Dermis blood vessel endothelial cell (primary cell): ENCODE results near the gene FOXA3. TPM values are rescaled to one million over a fixed set of nuclear protein-coding genes. Genes with fewer than 3 reads are reported as not detected.
A peak's percentile ranks its signal among the peaks of the same experiment; 100 is the strongest.

Experiments
- DNase-seq: peaks from one replicate; pipeline ENCODE4 v3.0.0; 2010
- total RNA-seq: library from RNA; depleted of rRNA; stranded (reverse); fragments of >200 nt; gene quantifications from 2 replicates; pipeline ENCODE4 v1.2.3, GENCODE V29; 2014

The FOXA3 gene
- total RNA-seq, 1 donor from 2014 or later = not detected

- DNase-seq = no peak
These were observed 33.2 kb downstream of the FOXA3 start for GRCh38 chr19:45897261-45897812.

- no peak for DNase-seq
These were observed 35.1 kb downstream of the FOXA3 start for GRCh38 chr19:45899253-45899652.

DNA sequence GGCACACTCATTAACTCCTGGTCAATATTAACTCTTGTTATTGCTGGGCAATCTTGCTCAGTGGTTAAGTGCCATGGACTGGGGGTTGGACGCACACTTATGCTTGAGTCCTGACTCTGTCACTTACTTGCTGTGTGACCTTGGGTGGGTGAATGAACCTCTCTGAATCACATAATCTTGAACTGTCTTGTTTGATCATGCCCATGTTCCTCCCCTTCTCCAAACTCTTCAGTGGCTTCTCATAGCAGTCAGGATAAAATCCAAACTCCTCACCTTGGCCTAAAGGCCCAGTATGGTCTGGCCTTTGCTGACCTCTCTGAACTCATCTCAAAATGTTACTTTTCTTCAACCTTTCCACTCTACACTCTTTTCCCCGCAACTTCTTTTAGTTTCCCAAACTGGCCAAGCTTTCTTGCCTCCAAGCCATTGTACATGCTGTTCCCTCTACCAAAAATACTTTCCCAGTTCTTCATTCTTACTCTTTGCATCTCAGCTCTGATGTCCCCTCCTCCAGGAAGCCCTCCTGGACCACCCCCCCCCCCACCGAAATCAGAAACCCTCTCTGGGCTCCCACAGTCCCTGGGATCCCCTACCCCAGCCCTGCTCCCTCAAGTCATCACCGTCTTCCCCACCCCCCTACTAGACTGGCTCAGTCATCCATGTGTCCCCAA, 35.9 kb downstream of the FOXA3 start:
- DNase-seq = no peak

- DNase-seq = no peak
These were observed 36.8 kb downstream of the FOXA3 start for GRCh38 chr19:45900738-45901431.

DNA sequence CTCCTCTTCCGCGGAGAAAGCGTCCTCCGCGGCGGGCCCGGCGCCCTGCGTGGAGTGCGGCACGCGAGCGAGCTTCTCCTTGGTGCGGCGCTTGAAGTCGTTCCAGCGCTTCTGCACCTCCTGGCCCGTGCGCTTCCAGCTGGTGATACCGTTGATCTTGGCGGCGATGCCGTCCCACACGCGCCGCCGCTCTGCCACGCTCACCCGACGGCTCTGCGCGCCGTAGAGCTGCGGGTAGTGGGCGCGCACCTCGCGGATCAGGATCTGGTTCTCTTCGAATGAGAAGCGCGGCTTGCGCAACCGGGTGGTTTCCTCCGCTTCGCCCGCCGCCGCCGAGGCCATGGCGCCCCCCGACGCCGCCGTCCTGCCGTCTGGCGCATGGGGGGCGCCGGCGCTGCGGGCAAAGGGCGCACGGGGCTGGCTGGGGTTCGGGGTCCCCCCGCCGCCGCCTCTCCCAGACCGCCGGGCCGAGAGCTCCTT, 37.3 kb downstream of the FOXA3 start:
- DNase-seq = peak; percentile 47

DNA sequence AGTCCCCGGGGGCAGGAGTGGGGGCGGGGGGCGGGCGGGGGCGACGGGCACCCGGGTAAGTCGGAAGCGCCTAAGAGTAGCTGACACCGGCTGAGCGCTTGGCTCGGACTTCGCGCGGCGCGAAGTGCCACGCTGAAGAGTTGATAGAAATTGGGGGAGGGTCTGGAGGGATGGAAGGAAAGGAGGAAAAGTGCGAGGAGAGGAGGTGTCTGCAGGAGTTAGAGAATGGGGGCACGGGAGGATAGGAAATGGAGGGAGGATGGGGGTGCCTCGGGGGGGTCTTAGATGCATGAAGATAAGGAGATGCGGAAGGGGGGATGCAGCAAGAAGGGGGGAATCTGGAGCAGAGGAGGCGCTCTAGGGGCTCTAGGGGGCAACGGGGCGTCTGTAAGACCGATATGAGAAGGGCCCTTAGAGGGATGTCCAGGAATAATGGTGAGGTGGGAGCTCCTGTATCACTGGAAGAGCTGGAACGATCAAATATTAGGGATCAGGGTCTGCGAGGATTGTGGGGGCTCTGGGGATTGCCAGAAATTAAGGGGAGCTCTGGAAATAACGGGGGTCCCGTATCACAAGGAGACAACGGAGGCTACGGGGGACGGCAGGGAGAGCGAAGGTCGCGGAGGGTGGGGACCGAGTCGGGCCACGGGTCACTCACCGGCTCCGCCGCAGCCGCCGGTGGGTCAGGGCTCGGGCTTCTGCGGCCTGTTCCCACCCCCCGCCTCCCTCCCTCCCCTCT, 38.0 kb downstream of the FOXA3 start, which contains the start of gene MYPOP:
Gene MYPOP, minus strand, starts transcription at position 702 of the 739 bp plus-strand sequence. CDS start 840 bp downstream, outside the sequence.
- DNase-seq = peak; percentile 14

- DNase-seq = peak; percentile 98
These were observed 38.8 kb downstream of the FOXA3 start for GRCh38 chr19:45902651-45903625.

DNA sequence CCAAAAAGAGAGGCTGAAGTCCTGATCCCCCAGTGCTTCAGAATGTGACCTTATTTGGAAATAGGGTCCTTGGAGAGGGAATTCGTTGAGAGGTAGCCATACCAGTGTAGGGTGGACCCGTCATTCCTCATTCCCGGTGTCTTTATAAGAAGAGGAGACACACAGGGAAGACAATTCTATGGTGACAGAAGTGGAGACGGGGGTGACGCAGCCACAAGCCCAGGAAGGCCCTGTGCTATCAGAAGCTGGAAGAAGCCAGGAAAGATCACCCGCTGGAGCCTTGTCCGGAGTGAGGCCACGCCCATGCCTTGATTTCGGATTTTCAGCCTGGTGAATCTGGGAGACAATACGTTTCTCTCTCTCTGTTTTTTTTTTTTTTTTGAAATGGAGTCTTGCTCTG, 40.9 kb downstream of the FOXA3 start:
- DNase-seq = no peak

DNA sequence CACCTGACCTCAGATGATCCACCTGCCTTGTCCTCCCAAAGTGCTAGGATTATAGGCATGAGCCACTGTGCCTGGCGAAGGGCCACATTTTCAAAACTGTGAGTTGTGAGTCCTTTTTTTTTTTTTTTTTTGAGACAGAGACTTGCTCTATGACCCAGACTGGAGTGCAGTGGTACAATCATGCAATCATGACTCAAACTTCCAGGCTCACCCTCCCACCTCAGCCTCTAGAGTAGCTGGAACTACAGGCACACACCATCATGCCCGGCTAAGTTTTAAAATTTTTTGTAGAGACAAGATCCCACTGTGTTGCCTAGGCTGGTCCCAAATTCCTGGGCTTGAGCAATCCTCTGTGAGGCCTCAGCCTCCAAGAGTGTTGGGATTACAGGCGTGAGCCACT, 42.1 kb downstream of the FOXA3 start:
- no peak for DNase-seq

DNA sequence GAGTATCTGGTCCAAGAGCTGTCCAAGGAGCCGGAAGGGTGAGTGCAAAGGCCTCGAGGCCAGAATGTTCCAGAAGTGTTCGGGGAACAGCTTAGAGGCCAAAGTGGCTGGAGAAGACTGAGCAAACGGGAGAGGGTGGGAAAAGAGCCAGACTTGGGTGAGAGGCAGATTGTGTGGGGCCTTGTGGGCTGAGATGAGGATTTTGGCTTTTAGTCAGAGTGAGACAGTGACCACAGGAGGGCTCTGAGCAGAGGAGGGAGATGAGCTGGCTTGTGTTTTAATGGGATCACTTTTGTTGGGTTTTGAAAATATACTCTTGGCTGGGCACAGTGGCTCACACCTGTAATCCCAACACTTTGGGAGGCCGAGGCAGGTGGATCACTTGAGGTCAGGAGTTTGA, 44.8 kb downstream of the FOXA3 start:
- no peak for DNase-seq

DNA sequence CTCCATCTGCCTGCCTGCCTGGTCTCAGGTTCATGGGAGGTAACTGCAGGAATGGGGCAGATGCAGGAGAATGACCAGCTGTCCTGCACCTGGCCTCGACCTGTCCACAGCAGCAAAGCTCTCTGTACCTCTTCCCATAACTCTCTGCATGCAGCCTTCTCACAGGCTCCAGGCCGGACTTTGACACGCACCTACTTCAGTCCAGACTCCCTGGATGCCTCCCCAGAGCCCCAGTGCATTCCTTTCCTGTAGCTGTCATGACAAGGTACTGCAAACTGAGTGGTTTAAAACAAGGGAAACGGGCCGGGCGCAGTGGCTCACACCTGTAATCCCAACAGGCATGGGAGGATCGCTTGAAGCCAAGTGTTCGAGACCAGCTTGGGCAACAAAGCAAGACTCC, 47.2 kb downstream of the FOXA3 start:
- DNase-seq = no peak

DNA sequence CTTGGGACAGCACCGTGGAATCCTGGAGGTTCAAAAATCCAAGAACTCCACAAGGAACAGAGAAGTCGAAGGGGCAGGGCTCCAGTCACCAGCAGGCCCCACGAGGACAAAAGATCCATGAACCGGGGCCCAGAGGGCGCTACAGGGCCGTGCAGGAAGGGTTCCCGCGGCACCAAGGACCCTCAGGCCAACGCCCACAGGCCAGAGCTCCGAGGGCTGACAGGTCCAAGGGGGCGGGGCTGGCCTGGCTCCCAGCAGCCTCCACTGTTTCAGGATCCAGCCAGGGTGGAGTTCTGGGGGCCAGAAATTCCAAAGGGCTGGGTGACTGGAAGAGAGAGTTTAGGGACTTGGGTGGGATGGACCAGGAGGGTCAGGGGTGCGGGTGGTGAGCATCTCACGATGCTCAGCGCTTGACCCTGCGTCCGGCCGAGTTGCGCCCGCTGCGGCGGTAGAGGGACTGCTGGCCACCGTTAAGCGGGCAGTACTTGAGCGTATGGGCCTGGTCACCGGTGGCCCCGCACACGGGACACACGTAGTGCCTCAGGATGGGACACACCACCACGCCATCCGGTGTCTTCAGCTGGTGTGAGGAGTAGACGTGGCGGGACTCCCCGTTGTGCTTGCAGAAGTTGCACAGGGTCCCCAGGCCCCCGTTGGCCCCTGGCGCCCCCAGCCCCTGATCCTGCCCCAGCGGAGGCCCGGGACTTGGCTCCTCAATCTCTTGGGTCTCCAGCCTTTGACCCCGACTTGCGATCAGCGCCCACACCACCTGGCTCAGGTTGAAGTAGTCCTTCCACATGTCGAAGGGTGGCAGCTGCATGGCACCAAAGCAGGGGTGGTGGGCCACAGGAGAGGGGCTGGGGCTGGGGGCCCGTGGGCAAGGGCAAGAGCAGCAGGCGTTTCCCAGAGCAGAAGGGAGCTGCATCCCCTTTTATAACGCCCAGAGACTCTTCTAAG, 50.0 kb downstream of the FOXA3 start, which contains the start of gene NANOS2:
Gene NANOS2, minus strand, starts transcription at position 905 of the 957 bp plus-strand sequence. Its CDS starts 85 bp downstream, at position 820.
- peak; percentile 44 for DNase-seq

DNA sequence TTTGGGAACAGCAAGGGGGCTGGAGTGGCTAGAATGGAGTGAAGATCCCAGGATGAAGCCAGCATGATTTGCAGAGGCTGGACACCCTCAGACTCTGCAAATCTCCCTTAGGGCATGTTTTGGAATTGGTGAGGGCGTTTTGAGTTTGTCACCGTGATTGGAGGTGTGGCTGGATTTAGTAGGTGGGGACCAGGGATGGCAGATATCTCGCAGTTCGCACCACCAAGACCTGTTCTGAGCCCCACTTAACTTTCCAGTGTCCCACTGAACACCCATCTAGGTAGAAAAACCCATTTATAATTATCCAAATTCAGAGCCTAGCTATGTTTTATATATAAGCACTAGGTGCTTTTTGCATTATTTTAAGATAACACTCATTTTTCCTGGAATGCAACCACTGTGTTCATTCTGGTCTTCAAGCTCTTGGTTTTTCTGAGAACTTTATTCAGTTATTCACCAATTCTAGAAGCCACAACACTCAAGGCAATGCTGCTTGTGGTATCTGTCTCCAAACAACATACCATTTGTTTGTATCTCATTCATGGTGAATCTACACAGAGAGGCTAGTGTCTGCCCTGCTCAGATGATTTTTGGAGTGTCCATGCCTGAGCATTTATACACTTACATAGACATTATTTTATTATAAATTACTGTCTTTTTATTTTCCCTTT, 53.4 kb downstream of the FOXA3 start:
- no peak for DNase-seq

- DNase-seq = no peak
These were observed 54.6 kb downstream of the FOXA3 start for GRCh38 chr19:45918721-45919120.

DNA sequence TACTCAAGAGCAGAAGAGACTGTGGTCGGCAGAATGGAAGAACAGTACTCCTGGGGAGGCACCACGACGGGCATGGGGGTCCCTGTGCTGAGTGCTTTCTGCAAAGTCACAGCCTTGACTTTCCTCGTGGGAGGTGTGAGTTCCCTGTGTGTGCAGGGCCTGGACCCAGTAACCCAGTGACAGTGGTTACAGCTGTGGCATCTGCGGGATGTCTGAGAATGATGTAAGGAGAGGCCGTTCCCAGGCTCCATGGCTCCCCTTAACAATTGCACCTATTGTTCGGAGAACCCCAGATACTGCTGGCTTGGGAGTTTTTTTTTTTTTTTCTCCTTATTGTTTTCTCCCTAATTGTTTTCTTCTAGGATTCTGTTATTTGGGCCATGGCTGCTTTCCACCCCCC, 55.6 kb downstream of the FOXA3 start:
- no peak for DNase-seq

- no peak for DNase-seq
These were observed 56.3 kb downstream of the FOXA3 start for GRCh38 chr19:45920458-45920857.

- DNase-seq = peak; percentile 26
These were observed 58.2 kb downstream of the FOXA3 start for GRCh38 chr19:45922281-45922680.
